Camera-type eye (tissue), 1 donor: ENCODE measurements around the gene ADGRD1. TPM values are rescaled to one million over a fixed set of nuclear protein-coding genes. Genes with fewer than 3 reads are reported as not detected.

Experiments
- total RNA-seq: library from RNA; depleted of rRNA; stranded (reverse); fragments of >200 nt; gene quantifications from one replicate; pipeline ENCODE4 v1.2.3, GENCODE V29; 2014

ADGRD1 gene
- total RNA-seq, result 17.2 TPM

DNA sequence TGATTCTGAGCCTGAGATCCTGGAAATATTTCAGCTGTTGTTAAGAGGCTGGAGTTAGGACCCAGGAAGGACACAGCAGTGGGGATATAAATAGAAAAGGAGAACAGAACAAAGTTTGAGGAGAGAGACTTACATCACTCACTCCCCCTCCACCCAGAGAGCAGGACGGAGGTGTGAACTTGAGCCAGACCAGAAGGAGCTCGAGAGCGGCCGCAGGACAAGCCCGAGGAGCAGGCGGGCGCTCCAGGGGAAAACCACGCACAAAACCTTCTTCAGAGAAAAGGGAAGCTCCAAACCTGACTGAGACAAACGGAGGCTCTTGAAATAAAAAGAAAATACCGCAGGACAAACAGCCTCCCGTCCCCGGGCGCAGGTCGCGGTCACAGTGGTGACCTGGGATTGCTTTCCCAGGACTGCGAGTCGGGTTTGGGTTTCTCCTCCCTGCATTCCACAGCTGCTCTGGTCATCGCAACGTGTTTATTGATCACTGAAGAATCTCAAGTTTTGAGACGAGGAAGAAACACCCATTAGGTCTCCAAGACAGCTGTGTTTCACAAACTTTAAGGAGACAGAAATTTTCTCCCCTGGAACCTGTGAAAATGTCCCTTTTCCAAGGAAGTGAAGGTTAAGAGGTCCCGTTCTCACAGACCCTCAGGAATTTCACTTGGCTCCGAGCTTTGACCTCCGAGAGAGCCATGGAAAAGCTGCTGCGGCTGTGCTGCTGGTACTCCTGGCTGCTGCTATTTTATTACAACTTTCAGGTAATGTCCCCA lies at the start of gene ADGRD1:
TSS of gene ADGRD1 (plus strand) at position 137 of the 773 bp plus-strand sequence. CDS start at position 696, 559 bp downstream.

Other genes with a start within 250 kb of the ADGRD1 start
- 44.0 TPM for gene RIMBP2, start 237.6 kb upstream of the ADGRD1 start, total RNA-seq
- gene STX2, start 114.7 kb upstream of the ADGRD1 start, total RNA-seq, result 25.6 TPM
- gene RAN, start 81.8 kb upstream of the ADGRD1 start, total RNA-seq, result 237 TPM